Mammary epithelial cell (primary cell): ENCODE results near the gene PALLD.

ENCODE experiments used
- CTCF ChIP-seq, 2 donors: IDR thresholded peaks in 1 of 2; conservative IDR thresholded peaks in 1 of 2; 2 replicates each; pipeline ENCODE4 v1.5.1; 2011 to 2012; ENCODE audit warnings: inconsistent platforms in 2 of 2, low read length in 2 of 2, mild to moderate bottlenecking in 2 of 2, control low read depth in 1 of 2, low read depth in 1 of 2; ENCODE audit not compliant: insufficient read depth in 1 of 2; ENCODE audit errors: extremely low read depth in 1 of 2
- EZH2 ChIP-seq: IDR thresholded peaks from 2 replicates; pipeline ENCODE4 v1.6.1; 2012; ENCODE audit warnings: low read length, inconsistent platforms, borderline replicate concordance

DNA sequence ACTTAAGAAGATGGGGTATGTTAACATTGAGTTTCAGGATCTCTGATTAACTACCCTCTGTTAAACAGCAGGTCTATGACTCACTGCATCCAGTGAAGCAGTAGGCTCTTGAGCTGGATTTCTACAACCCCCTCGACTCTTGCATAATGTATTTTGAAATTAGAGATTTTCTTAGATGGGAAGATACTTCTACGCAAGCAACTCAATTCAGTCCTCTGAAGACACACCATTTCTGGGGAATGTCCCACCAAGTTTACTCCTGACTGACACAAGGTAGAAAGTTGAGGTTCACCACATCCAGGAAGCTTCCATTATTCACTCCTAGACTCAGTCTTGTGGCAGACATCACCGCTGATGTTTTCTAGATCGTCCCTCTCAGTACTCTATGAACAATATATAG is 12.9 kb downstream of the PALLD start:
- TF ChIP-seq CTCF (conservative IDR thresholded peaks at IDR 0.05 in 1 of 2, IDR thresholded peaks at IDR 0.05 in 1 of 2; ENCODE audit: extremely low read depth in 1 of 2, insufficient read depth in 1 of 2, low read depth in 1 of 2, low read length in 2 of 2): no peak
- TF ChIP-seq EZH2: no peak
